IPS-15b (cell line): ENCODE data around the gene DHRS4L2.
"Not testable (repeated sequence)": the region's sequence is repeated elsewhere in the genome, so short reads cannot be mapped to it uniquely, and the experiment has no call there.

Source experiments
- H3K27me3 ChIP-seq: one replicate; pipeline ENCODE4 v1.6.1; 2013; ENCODE audit warnings: low read length; ENCODE audit not compliant: control insufficient read depth, insufficient read depth
- H3K36me3 ChIP-seq: one replicate; pipeline ENCODE4 v1.6.1; 2013; ENCODE audit warnings: low read length; ENCODE audit not compliant: control insufficient read depth, insufficient read depth
- H3K4me1 ChIP-seq: one replicate; pipeline ENCODE4 v1.6.1; 2013; ENCODE audit warnings: mild to moderate bottlenecking, low read length; ENCODE audit not compliant: control insufficient read depth, insufficient read depth
- H3K4me3 ChIP-seq: one replicate; pipeline ENCODE4 v1.5.1; 2013; ENCODE audit warnings: low read depth, low read length
- H3K9ac ChIP-seq: one replicate; pipeline ENCODE4 v1.6.1; 2013; ENCODE audit warnings: low read depth, mild to moderate bottlenecking, low read length
- H3K9me3 ChIP-seq: one replicate; pipeline ENCODE4 v1.6.1; 2013; ENCODE audit warnings: mild to moderate bottlenecking, low read length; ENCODE audit not compliant: control insufficient read depth, insufficient read depth

DHRS4L2 gene

DNA sequence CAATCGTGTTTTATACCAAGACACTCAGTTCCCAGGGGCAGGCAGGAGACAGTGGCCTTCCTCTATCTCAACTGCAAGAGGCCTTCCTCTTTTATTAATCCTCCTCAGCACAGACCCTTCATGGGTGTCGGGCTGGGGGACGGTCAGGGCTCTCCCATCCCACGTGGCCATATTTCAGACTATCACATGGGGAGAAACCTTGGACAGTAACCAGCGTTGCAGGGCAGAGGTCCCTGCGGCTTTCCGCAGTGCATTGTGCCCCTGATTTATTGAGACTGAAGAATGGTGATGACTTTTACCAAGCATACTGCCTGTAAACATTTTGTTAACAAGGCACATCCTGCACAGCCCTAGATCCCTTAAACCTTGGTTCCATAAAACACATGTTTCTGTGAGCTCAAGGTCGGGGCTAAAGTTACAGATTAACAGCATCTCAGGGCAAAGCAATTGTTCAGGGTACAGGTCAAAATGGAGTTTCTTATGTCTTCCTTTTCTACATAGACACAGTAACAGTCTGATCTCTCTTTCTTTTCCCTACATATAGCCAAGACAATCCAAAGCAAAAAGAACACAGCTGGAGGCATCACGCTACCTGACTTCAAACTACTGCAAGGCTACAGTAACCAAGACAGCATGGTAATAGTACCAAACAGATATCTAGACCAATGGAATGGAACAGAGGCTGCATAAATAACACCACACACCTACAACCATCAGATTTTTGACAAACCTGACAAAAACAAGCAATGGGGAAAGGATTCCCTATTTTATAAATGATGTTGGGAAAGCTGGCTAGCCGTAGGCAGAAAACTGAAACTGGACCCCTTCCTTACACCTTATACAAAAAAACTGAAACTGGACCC lies 6.5 kb upstream of the DHRS4L2 start:
- not testable (repeated sequence) for H3K4me1 ChIP-seq, H3K4me3 ChIP-seq, H3K27me3 ChIP-seq, H3K9ac ChIP-seq, H3K36me3 ChIP-seq, H3K9me3 ChIP-seq

DNA sequence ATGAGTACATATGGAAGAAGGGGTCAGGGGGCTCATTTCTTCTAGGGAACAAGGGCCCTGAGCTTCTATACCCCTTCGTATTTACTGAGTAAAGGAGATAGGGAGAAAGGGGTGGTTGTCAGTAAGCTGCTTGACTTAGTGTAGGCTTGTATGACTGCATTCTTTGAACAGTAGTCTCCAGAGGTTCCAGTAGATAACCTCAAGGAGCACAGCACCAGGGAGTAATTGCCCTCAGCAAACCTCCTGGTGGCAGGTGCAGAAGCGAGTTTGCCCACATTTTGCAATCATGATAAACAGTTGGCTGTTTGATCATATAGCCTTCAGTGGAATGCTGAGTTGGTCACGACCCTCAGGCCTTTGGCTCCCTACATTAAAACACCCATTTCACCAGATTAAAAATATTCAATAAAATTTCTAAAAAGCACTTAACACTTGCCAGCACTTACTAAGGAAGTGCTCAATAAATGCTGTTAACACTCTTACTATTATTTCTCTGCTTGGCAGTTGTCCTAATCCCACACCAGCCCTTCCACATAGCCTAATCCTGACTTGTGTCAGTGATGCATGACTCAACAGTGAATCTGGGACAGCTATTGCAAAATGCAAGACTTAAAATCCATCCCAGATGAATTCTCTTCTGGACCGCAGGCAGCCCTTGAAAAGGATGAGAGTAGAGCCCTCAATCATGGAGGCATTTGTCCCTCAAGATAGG lies 3.7 kb upstream of the DHRS4L2 start:
- no peaks in the 10 kb centered on the region for H3K4me1 ChIP-seq
- H3K27me3 ChIP-seq, result no peaks in the 10 kb centered on the region
- no peak overlapping the region for H3K9ac ChIP-seq
- H3K9me3 ChIP-seq, result no peaks in the 10 kb centered on the region
- no peaks in the 10 kb centered on the region for H3K36me3 ChIP-seq
- no peak overlapping the region for H3K4me3 ChIP-seq

DNA sequence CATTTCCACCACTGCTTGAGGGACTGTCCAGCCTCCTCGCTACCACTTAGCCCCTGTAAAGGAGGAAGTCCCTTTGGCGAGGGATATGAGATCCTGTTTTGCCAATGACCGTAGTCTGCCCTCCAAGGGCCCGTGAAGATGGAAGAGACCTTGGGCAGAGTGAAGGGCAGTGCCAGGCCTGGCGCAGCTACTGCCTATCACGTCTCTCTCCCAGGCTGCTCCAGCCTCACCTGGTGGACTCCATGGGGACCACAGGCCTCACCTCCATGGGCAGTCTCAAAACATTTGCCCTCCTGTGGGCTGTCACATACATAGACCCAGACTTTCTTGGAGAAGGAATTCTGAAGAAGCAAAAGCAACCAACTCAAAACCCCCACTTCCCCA lies 514 bp upstream of the DHRS4L2 start:
- peak overlapping the region; percentile 43 for H3K4me3 ChIP-seq

DNA sequence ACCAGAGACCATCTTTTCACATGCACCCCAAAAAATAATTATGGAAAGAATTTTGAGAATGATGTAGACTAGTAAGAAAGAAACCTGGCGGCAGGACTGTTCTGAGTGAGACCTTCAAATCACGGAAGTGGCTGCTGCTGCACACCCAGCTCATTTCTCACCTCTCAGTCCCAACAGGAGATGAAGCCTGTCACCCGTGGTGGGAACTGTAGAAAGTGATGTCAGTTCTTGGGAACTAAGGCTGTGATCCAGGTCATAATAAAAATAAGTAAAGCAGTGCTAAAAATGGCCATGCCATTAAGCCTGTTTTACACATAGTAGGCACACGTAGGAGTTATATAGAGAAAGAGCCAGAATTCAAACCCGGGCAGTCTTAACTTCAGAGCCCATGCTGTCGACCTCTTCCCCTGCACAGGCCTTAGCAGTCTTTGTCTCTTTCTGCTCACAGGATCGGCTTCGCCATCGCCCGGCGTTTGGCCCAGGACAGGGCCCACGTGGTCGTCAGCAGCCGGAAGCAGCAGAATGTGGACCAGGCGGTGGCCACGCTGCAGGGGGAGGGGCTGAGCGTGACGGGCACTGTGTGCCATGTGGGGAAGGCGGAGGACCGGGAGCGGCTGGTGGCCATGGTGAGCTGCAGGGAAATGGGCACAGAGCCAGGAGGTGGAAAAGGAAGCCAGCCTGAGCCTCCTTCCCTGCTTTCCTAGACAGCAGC lies 1.2 kb downstream of the DHRS4L2 start:
- not testable (repeated sequence) for H3K4me3 ChIP-seq, H3K9me3 ChIP-seq, H3K9ac ChIP-seq

More for the DNA sequence above, 514 bp upstream of the DHRS4L2 start:
- H3K4me1 ChIP-seq, H3K9ac ChIP-seq, H3K9me3 ChIP-seq, H3K27me3 ChIP-seq, H3K36me3 ChIP-seq: not testable (repeated sequence)

DNA sequence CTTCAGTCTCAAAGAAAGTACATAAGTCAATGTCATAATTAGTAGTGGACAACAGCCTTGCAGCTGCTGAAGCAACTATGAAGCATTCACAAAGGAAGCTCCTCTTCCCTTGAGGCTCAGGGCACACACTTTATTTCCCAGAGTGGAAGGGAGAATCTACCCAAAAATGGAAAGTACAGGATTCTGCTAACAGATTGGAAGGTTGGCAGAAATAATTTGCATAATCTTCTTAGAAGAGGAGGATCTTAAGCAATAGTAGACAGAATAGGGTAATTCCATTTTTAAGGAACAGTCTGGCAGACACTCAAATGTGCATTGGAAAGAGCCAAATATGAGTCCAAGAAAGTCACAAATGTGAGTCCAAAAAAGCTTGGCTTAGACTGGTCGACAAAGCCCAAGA lies 2.2 kb downstream of the DHRS4L2 start:
- not testable (repeated sequence) for H3K4me1 ChIP-seq, H3K4me3 ChIP-seq, H3K9ac ChIP-seq, H3K36me3 ChIP-seq, H3K9me3 ChIP-seq, H3K27me3 ChIP-seq

More for the DNA sequence above, 1.2 kb downstream of the DHRS4L2 start:
- not testable (repeated sequence) for H3K27me3 ChIP-seq, H3K36me3 ChIP-seq, H3K4me1 ChIP-seq

GRCh38 chr14:23993042-23993441 lies 4.3 kb downstream of the DHRS4L2 start:
- H3K9me3 ChIP-seq, H3K4me1 ChIP-seq, H3K36me3 ChIP-seq, H3K27me3 ChIP-seq, H3K9ac ChIP-seq, H3K4me3 ChIP-seq: not testable (repeated sequence)

- H3K27me3 ChIP-seq, H3K36me3 ChIP-seq, H3K4me3 ChIP-seq, H3K9me3 ChIP-seq, H3K9ac ChIP-seq, H3K4me1 ChIP-seq: not testable (repeated sequence)
These were observed 7.3 kb downstream of the DHRS4L2 start for GRCh38 chr14:23996009-23996408.

- not testable (repeated sequence) for H3K9ac ChIP-seq, H3K36me3 ChIP-seq, H3K9me3 ChIP-seq, H3K4me1 ChIP-seq, H3K27me3 ChIP-seq, H3K4me3 ChIP-seq
These were observed 8.1 kb downstream of the DHRS4L2 start for GRCh38 chr14:23996825-23997224.

- H3K4me3 ChIP-seq, H3K9ac ChIP-seq, H3K4me1 ChIP-seq: not testable (repeated sequence)
These were observed 10.9 kb downstream of the DHRS4L2 start for GRCh38 chr14:23999640-24000039.

DNA sequence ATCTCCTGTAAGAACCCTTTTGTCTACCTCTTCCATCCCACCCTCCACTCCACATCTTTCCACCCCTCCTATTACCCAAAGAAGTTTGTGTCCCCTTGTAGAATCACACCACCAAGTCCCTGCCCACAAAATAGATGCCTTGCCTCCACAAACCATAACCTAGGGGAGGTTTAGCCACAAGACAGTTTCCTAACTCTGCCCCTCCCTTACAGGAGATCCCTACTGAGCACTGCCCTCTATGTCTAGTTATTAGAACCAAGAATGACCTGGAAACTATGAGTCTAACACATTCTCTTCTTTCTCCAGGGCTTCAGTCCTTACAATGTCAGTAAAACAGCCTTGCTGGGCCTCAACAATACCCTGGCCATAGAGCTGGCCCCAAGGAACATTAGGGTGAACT lies 12.3 kb downstream of the DHRS4L2 start:
- H3K36me3 ChIP-seq, H3K4me1 ChIP-seq, H3K9me3 ChIP-seq, H3K27me3 ChIP-seq, H3K4me3 ChIP-seq, H3K9ac ChIP-seq: not testable (repeated sequence)

More at GRCh38 chr14:23999640-24000039, 10.9 kb downstream of the DHRS4L2 start:
- not testable (repeated sequence) for H3K9me3 ChIP-seq, H3K36me3 ChIP-seq, H3K27me3 ChIP-seq

GRCh38 chr14:24001679-24002078 lies 12.9 kb downstream of the DHRS4L2 start:
- not testable (repeated sequence) for H3K4me1 ChIP-seq, H3K9ac ChIP-seq, H3K9me3 ChIP-seq, H3K36me3 ChIP-seq, H3K27me3 ChIP-seq, H3K4me3 ChIP-seq

DNA sequence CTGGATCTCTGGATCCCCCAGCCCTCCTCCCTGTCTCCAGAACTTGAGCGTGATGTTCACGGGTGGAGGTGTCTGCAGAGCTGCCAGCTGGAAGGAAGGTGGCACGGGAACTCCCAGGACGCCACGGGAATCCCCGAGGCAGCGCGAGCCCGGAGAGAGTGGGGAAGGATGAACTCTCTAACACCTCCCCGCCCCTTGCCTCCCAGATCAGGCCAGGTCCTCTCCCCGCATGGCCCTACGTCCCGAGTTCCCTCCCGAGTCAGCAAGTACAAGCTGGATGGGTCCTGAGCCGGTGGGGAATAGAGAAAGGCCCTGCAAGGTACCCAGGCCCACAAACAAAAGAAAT lies 17.7 kb downstream of the DHRS4L2 start:
- H3K9ac ChIP-seq, H3K9me3 ChIP-seq, H3K36me3 ChIP-seq, H3K4me1 ChIP-seq, H3K27me3 ChIP-seq: not testable (repeated sequence)
- peak overlapping the region; percentile 48 for H3K4me3 ChIP-seq
